ENCODE data around the gene SSH3. TPM values are rescaled to one million over a fixed set of nuclear protein-coding genes. Genes with fewer than 3 reads are reported as not detected.

The SSH3 gene
- total and polyA plus RNA-seq, 4 donors: 4.8 to 10.4 (median 8.1) TPM

DNA sequence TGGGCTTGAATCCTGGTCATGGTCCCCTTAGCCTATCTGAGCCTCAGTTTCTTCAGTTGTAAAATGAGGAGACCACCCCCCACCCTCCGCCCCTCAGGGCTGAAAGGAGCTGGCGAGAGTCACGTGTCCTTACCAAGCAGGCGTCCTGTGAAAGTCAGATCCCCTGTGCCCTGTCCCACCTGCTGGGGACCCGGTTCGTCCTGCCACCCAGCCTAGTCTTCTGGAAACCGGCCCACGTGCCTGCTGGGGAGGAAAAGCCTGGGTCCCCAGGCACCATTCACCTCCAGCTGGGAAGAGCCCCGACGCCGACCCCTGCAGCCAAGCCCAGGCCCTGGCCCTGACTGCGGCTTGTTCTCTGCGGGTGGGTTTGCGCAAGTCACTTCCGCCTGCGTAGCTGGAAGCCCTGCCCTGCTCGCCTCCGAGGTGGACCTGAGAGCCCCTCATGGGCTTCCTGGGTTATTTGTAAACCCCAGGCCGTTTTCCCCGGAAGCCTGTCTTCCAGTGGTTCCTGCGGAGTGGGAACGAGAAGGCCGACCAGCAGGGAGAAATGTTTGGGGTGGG is 679 bp upstream of the SSH3 start:
- no peak for DNase-seq (ENCODE audit: low spot score)
- Histone ChIP-seq H3K27me3 (ENCODE audit: control insufficient read depth in 4 of 4, insufficient read depth in 4 of 4, low read length in 3 of 4) (no peaks in the 10 kb centered on the region), H3K9ac (ENCODE audit: low read depth in 1 of 2, low read length in 2 of 2) (peak overlapping the region; percentile 58 to 62), H3K27ac (ENCODE audit: low read depth in 1 of 2, low read length in 2 of 2) (peak overlapping the region; percentile 74 to 75), H3K4me1 (ENCODE audit: control insufficient read depth in 4 of 4, insufficient read depth in 4 of 4, low read length in 3 of 4) (peaks cover 13 to 35% (median 20%) of the 10 kb centered on the region in 4 donors), H3K36me3 (ENCODE audit: control insufficient read depth in 4 of 4, insufficient read depth in 3 of 4, low read depth in 1 of 4, low read length in 3 of 4) (peaks cover 5 to 21% (median 8%) of the 10 kb centered on the region in 4 donors), H3K4me3 (ENCODE audit: low read depth in 1 of 3, low read length in 3 of 3) (peak overlapping the region; percentile 71 to 88 (median 83)), H3K9me3 (ENCODE audit: control insufficient read depth in 4 of 4, low read length in 3 of 4) (no peaks in the 10 kb centered on the region)
- 8% methylated on average over 23 of the region's 23 CpGs for WGBS
- TF ChIP-seq GABPA (IDR thresholded peaks at IDR 0.05 in 1 of 2, conservative IDR thresholded peaks at IDR 0.05 in 1 of 2) (no peak), RXRA (IDR thresholded peaks at IDR 0.05) (no peak), NR2F2 (IDR thresholded peaks at IDR 0.05) (no peak), FOXA2 (IDR thresholded peaks at IDR 0.05) (no peak), TAF1 (conservative IDR thresholded peaks at IDR 0.05) (no peak), HNF4A (conservative IDR thresholded peaks at IDR 0.05) (no peak), YY1 (IDR thresholded peaks at IDR 0.05) (no peak), RAD21 (IDR thresholded peaks at IDR 0.05) (no peak)
- TF ChIP-seq, protein P1, sequence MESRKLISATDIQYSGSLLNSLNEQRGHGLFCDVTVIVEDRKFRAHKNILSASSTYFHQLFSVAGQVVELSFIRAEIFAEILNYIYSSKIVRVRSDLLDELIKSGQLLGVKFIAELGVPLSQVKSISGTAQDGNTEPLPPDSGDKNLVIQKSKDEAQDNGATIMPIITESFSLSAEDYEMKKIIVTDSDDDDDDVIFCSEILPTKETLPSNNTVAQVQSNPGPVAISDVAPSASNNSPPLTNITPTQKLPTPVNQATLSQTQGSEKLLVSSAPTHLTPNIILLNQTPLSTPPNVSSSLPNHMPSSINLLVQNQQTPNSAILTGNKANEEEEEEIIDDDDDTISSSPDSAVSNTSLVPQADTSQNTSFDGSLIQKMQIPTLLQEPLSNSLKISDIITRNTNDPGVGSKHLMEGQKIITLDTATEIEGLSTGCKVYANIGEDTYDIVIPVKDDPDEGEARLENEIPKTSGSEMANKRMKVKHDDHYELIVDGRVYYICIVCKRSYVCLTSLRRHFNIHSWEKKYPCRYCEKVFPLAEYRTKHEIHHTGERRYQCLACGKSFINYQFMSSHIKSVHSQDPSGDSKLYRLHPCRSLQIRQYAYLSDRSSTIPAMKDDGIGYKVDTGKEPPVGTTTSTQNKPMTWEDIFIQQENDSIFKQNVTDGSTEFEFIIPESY (IDR thresholded peaks at IDR 0.05): no peak
- TF ChIP-seq, protein P2, sequence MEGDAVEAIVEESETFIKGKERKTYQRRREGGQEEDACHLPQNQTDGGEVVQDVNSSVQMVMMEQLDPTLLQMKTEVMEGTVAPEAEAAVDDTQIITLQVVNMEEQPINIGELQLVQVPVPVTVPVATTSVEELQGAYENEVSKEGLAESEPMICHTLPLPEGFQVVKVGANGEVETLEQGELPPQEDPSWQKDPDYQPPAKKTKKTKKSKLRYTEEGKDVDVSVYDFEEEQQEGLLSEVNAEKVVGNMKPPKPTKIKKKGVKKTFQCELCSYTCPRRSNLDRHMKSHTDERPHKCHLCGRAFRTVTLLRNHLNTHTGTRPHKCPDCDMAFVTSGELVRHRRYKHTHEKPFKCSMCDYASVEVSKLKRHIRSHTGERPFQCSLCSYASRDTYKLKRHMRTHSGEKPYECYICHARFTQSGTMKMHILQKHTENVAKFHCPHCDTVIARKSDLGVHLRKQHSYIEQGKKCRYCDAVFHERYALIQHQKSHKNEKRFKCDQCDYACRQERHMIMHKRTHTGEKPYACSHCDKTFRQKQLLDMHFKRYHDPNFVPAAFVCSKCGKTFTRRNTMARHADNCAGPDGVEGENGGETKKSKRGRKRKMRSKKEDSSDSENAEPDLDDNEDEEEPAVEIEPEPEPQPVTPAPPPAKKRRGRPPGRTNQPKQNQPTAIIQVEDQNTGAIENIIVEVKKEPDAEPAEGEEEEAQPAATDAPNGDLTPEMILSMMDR (IDR thresholded peaks at IDR 0.05; ENCODE audit: low read depth, low read length, missing input control): no peak
- TF ChIP-seq, protein P3, sequence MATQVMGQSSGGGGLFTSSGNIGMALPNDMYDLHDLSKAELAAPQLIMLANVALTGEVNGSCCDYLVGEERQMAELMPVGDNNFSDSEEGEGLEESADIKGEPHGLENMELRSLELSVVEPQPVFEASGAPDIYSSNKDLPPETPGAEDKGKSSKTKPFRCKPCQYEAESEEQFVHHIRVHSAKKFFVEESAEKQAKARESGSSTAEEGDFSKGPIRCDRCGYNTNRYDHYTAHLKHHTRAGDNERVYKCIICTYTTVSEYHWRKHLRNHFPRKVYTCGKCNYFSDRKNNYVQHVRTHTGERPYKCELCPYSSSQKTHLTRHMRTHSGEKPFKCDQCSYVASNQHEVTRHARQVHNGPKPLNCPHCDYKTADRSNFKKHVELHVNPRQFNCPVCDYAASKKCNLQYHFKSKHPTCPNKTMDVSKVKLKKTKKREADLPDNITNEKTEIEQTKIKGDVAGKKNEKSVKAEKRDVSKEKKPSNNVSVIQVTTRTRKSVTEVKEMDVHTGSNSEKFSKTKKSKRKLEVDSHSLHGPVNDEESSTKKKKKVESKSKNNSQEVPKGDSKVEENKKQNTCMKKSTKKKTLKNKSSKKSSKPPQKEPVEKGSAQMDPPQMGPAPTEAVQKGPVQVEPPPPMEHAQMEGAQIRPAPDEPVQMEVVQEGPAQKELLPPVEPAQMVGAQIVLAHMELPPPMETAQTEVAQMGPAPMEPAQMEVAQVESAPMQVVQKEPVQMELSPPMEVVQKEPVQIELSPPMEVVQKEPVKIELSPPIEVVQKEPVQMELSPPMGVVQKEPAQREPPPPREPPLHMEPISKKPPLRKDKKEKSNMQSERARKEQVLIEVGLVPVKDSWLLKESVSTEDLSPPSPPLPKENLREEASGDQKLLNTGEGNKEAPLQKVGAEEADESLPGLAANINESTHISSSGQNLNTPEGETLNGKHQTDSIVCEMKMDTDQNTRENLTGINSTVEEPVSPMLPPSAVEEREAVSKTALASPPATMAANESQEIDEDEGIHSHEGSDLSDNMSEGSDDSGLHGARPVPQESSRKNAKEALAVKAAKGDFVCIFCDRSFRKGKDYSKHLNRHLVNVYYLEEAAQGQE (IDR thresholded peaks at IDR 0.05): no peak
- TF ChIP-seq, protein P4, sequence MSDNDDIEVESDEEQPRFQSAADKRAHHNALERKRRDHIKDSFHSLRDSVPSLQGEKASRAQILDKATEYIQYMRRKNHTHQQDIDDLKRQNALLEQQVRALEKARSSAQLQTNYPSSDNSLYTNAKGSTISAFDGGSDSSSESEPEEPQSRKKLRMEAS (IDR thresholded peaks at IDR 0.05): no peak

DNA sequence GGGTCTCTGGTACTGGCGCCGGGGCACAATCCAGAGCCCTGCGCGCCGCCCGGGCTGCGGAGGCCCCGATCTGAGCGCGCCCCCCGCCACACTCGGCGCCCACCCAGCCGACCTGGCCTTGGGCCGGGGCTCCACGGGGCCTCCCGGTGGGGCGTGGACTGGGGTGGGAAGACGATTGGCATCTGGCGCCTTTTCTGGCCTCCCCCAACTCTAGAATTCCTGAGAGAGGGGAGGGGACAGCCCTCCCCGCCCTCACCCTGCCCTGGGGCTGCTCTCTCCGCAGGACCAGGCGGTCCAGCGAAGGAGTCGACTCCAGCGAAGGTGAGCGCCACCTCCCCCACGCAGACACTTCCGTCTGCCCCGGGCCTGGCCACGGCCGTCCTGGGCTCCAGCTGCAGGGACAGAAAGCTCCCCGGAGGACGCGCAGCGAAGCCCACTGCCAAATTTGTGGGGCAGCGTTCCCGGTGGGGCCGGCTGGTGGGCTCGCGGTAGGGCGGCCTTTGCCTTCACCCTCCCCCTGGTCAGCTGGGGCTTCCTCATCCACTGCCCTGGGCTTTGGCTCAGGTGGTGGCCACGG is 593 bp downstream of the SSH3 start:
- 7% methylated on average over 43 of the region's 43 CpGs for WGBS
- H3K36me3 ChIP-seq (ENCODE audit: control insufficient read depth in 4 of 4, insufficient read depth in 3 of 4, low read depth in 1 of 4, low read length in 3 of 4): peaks cover 8 to 23% (median 10%) of the 10 kb centered on the region in 4 donors
- TF ChIP-seq FOXA2 (IDR thresholded peaks at IDR 0.05) (no peak), HNF4A (conservative IDR thresholded peaks at IDR 0.05) (no peak), JUND (IDR thresholded peaks at IDR 0.05) (no peak), SP1 (IDR thresholded peaks at IDR 0.05) (no peak), FOXA1 (IDR thresholded peaks at IDR 0.05) (no peak)
- TF ChIP-seq, protein P5, sequence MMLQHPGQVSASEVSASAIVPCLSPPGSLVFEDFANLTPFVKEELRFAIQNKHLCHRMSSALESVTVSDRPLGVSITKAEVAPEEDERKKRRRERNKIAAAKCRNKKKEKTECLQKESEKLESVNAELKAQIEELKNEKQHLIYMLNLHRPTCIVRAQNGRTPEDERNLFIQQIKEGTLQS (IDR thresholded peaks at IDR 0.05): no peak
- TF ChIP-seq, protein P3 (IDR thresholded peaks at IDR 0.05): no peak
- TF ChIP-seq, protein P1 (IDR thresholded peaks at IDR 0.05): no peak
- peak overlapping the region; percentile 70 to 88 (median 83) for H3K4me3 ChIP-seq (ENCODE audit: low read depth in 1 of 3, low read length in 3 of 3)
- peak overlapping the region in 1 of 2 donors; percentile 43 for H3K27ac ChIP-seq (ENCODE audit: low read depth in 1 of 2, low read length in 2 of 2)
- H3K9ac ChIP-seq (ENCODE audit: low read depth in 1 of 2, low read length in 2 of 2): peak overlapping the region in 1 of 2 donors; percentile 50
- no peaks in the 10 kb centered on the region for H3K27me3 ChIP-seq (ENCODE audit: control insufficient read depth in 4 of 4, insufficient read depth in 4 of 4, low read length in 3 of 4)
- no peaks in the 10 kb centered on the region for H3K9me3 ChIP-seq (ENCODE audit: control insufficient read depth in 4 of 4, low read length in 3 of 4)
- H3K4me1 ChIP-seq (ENCODE audit: control insufficient read depth in 4 of 4, insufficient read depth in 4 of 4, low read length in 3 of 4): peaks cover 13 to 35% (median 20%) of the 10 kb centered on the region in 4 donors
- no peak for DNase-seq (ENCODE audit: low spot score)

All from liver (tissue), 9 donors.